Inflammatory macrophage treated with lipopolysaccharide for 1 hour (primary cell): Measurements from ENCODE around the gene CLIC3.

Experiments used
- DNase-seq, 2 donors: peaks; one replicate each; pipeline ENCODE4 v3.0.0-alpha.2; 2020 to 2022

CLIC3 gene

GRCh38 chr9:136979769-136980587 lies 16.4 kb downstream of the CLIC3 start:
- DNase-seq: no peak

DNA sequence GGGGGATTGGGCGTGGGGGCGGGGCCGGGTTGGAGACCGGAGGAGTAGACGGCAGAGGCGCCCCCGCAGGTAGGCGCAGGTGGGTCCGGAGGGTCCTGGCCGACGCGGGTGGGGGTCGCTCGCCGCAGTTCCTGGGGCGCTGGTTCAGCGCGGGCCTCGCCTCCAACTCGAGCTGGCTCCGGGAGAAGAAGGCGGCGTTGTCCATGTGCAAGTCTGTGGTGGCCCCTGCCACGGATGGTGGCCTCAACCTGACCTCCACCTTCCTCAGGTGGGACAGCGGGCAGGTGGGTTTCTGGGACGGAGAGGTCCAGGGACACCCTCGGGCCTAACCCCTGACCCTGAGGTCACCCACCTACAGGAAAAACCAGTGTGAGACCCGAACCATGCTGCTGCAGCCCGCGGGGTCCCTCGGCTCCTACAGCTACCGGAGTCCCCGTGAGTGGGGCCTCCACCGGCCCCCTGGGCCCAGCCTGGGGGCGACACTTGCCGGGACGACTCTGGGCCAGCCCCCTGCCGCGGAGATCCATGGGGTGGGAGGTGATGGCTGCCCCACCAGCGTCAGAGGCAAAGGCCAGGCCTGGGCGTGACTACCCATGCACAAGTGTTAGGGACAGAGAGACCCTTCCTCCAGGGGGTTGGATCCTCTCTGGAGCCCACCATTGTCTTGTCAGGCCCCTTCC lies 17.4 kb downstream of the CLIC3 start:
- DNase-seq: no peak

GRCh38 chr9:136978073-136978864 lies 18.1 kb downstream of the CLIC3 start:
- peak; percentile 38 to 51 for DNase-seq

GRCh38 chr9:136977649-136978072 lies 18.7 kb downstream of the CLIC3 start:
- DNase-seq: no peak

DNA sequence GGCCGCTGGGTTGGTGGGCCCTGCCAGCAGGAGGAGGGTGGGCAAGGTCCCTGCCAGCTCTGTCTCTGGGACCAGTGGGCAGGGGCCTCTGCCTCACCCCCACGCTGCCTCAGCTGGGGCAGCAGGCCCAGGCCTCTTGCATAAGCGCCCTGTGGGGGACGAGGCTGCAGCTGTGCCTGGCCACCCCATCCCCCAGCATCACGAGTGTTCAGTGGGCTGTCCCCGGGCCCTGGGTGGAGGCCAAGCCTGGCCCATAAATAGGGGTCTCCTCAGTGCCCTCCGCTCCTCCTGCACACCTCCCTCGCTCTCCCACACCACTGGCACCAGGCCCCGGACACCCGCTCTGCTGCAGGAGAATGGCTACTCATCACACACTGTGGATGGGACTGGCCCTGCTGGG lies 19.1 kb downstream of the CLIC3 start, which contains the start of gene PTGDS:
Gene PTGDS, plus strand, starts transcription at position 282 of the 400 bp plus-strand sequence. Its CDS starts 75 bp downstream, at position 357.
- no peak for DNase-seq

DNA sequence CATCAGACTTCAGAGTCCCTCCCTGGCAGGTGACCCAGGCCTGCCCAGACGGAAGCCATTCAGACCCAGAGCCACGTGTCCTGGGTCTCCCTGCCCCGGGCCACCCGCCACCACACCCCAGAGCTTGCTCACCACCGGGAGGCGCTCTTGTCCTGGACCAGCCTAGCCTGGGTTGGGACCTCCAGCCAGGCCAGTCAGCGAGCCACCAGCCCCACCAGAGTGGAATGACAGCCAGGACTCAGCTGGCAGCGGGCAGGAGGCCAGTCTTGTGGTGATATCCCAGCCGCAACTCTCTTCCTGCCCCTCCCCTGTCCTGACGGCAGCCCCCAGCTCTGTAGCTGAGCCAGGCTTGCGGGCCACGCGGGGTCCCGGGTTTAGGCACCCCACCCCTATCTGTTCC lies 20.7 kb downstream of the CLIC3 start:
- DNase-seq: peak in 1 of 2 donors; percentile 20

- peak in 1 of 2 donors; percentile 26 for DNase-seq
These were observed 21.4 kb downstream of the CLIC3 start for GRCh38 chr9:136974817-136975535.

- no peak for DNase-seq
These were observed 22.4 kb downstream of the CLIC3 start for GRCh38 chr9:136973618-136974617.

GRCh38 chr9:136972743-136973142 lies 23.6 kb downstream of the CLIC3 start:
- DNase-seq: no peak

DNA sequence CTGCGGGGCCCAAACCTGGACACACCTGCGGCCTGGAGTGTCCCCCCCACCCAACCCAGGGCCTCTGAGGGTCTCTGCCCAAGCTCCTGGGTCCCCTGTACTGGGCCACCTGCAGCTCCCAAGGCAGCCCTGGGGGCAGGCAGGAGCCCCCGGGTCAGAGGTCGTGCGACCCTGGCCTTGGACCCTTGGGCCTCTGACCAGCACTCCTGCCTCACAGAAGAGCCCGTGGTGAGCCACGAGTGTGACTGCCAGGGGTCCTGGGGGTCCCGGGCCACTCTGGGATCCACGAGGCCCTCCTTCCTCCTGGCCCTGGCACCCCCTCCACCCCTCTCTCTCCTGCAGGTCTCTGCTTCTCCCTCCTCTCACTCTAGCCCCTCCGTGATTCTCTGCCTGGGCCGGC lies 24.0 kb downstream of the CLIC3 start:
- DNase-seq: no peak

DNA sequence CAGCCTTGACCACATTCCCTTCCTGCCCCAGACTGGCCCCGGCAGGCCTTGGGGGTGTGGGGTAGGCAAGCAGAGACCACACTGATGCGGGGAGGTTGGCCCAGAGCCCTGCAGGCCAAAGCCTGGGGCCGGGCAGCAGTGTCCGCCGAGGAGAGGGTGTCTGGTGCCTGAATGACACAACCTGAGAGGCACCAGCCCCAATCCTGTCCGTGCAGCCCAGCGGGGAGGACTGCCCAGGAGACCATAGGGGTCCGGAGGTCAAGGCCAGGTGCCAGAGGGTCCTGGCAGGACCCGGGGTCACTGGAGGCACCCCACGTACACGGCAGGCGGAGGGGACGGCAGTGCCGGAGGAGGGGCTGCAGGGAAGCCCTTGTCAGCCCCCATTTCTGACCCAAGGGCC lies 24.6 kb downstream of the CLIC3 start:
- DNase-seq: no peak

DNA sequence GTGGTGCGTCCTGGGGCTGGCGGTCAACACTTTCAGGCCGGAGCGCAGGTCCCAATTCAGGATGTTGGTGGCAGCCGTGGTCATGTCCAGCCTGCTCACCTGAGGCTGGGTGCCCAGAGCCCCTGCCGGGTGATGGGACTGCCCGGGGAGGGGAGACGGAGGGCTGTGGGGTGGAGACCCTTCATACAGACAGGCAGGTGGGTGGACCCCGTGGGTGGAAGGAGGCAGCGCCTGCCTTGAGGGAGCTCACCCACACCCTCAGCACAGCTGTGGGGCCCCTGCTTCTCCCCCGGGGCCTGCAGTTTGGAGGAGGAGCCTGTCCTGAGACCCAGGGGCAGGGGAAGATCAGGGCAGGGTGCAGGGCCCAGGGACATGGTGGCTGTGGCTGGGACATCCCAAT lies 26.0 kb downstream of the CLIC3 start:
- no peak for DNase-seq

GRCh38 chr9:136969774-136970173 lies 26.6 kb downstream of the CLIC3 start:
- no peak for DNase-seq

GRCh38 chr9:136969150-136969549 lies 27.2 kb downstream of the CLIC3 start:
- DNase-seq: no peak

- no peak for DNase-seq
These were observed 27.8 kb downstream of the CLIC3 start for GRCh38 chr9:136968333-136969127.

DNA sequence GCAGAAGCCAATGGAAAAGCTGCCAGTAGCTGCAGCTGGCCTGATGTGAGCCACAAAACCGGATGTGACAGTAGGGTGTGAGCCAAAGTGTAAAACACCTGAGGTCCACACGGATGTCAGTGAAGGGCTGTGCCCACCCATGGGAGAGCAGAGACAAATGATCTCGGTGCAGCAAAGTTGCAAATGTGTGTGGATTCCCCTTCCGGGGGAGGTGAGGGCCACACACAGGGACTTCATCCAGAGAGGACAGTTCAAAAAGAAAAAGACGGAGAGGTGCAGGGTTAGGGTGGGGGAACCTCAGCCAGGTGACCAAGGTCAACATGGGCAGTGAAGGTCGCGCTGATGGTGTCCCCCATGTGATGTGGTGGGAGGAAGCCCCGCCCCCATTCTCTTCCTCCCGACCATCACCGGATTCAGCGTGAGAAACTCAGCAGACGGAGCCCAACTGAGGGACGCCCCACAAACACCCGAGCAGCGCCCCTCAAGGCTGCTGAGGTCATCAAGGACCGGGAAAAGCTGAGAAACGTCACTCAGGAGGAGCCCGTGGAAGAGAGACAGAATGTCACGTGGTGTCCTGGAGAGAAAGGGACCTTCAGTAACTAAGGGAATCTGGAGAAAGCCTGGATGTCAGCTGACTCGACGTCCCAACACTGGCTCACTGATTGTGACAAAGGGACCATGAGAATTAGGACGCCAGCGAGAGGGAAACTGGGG lies 30.4 kb downstream of the CLIC3 start:
- peak; percentile 49 to 71 for DNase-seq

GRCh38 chr9:136964833-136965422 lies 31.4 kb downstream of the CLIC3 start:
- DNase-seq: no peak

DNA sequence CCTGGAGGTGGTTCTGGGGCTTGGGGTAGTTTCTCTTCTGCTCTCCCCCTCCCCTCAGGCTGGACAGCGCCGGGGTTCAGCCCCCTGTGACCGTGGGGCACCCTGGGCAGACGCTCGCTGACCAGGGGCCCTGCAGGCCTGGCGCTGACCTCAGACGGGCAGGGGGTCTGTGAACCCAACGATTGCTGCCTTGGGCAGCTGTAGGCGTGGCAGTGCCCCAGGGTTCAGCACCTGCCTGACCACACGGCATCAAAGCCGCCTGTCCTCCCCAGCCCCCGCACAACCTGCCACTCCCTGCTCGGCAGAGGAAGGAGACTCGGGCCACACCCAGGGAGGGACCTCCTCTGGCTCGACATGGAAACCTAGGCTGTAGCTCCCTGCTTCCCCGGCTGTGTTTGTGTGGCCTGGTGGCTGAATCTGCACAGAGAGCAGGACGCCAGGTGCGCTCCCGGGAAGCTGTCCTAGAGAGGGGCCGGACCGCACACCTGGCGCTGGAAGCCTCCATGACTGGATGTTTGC lies 32.1 kb downstream of the CLIC3 start:
- no peak for DNase-seq

DNA sequence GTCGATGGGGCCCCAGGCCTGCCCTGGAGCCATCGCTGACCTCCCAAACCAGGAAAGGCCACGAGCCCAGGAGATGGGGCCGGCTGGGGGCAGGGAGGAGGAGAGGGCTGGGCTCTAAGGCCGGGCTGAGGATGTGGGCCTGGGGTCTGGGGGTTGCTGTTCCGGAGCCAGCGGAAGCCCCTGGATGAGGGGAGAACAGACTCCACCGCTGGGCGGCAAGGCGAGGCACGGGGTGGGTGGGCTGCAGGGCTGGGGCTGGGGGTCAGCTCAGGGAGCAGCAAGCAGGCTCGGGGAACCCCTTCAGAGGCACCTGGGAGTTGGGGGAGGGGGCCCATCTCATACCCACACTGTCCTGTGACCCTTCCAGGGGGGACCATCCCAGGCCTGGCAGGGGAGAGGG lies 32.6 kb downstream of the CLIC3 start:
- DNase-seq: no peak
